Measurements from ENCODE around the gene MSH3.
"Not testable (repeated sequence)": the region's sequence is repeated elsewhere in the genome, so short reads cannot be mapped to it uniquely, and the experiment has no call there.

The MSH3 gene

DNA sequence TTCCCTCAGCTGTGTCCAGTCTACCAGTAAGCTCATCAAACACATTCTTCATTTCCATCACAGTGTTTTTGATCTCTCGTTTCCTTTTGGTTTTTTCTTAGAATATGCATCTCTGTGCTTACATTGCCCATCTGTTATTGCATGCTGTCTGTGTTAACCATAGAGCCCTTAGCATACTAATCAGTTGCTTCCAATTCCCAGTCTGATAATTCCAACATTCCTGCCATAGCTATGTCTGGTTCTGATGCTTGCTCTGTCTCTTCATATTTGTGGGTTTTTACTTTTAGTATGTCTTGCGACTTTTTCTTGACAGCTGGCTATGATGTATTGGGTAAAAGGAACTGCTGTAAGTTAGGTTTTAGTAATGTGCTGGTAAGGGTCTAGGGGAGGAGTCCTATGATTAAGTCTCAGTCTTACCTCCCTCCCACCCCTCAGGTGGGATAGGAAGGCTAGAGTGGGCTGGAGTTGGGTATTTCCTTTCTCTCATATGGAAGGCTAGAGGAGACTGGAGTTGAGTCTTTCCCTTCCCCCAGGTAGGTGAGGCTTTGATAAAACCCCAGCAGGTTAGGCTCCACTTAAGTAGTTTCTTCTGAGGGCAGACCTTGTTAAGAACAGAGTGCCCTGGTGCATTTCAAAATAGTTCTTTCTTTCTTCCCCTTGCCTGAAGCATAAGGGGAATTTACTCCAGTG, 206.6 kb downstream of the MSH3 start:
- DNase-seq, result no peak

DNA sequence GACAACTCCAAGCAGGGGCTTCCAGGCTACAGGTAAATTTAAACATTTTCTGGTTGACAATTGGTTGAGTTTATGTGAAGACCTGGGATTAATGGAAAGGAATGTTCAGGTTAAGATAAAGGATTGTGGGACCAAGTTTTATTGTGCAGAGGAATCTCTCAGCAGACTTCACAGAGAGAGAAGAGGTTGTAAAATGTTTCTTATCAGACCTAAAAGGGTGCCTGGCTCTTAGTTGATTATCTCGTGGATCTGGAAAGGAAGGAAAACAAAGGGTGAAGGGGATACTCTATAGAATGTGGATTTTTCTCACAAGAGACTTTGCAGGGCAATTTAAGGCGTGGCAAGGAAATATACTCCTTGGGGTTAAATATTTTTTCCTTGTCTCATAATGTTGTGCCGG, 209.3 kb downstream of the MSH3 start:
- no peak for DNase-seq

DNA sequence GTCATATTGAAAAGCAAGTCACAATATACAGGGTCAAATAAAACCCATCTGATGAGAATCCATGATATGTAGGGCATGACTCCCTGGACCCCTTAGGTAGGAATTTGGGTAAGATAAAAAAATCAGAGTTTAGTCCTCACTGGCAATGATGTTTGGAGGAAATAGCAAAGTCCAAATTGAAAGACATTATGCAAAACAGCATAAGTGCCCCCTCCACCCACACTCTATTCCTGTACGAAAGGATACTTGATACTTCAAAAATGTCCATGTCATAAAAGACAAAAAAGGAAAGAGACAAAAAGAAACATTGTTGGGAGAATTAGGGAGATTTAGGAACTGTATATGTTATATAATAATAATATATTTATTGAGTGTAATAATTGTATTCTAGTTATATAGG, 209.7 kb downstream of the MSH3 start:
- DNase-seq, result no peak

DNA sequence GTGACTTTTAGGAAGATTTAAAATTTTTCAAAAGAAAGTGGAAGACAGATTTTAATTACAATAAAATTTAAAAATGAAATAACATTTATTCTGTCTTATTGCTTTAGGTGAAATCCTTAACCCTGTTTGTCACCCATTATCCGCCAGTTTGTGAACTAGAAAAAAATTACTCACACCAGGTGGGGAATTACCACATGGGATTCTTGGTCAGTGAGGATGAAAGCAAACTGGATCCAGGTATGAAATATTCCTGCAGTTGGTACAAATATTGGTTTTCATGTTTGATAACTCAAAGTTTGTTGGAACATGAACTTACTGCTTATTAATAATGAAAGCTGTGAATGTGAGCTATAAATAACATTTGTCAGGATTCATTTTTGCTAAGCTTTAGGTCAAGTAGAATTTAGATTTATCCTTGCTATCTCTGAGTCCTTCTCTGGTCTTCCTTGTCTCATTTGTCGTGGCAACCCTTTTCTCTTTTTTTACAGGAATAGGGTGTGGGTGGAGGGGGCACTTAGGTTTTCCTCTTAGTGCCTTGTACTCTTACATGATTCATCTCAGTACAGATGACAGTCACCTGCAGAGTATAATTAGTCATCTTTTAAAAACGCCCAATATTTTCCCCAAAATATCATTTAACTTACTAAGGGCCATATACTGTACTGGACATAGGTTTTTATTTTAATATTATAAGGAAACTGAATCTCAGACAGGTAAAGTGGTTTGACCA, 210.4 kb downstream of the MSH3 start:
- no peak for DNase-seq

DNA sequence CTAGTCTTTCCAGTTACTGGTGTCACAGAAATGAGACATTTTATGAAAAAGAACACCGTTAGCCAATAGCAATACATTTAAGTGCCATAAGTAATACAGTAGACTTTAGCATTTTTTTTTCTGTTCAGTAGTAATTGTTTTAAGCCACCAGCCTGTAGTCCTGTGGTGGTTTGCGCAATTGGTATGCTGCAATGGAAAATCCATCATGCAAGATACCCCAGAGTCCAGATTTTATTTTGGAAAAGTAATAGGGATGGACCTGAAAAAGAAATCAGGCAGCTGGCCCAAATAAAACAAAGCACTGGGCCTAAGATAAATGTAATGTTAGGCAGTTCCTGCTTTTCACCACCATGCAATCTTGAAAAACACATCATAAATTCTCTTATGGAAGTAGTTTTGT, 211.1 kb downstream of the MSH3 start:
- DNase-seq, result no peak

DNA sequence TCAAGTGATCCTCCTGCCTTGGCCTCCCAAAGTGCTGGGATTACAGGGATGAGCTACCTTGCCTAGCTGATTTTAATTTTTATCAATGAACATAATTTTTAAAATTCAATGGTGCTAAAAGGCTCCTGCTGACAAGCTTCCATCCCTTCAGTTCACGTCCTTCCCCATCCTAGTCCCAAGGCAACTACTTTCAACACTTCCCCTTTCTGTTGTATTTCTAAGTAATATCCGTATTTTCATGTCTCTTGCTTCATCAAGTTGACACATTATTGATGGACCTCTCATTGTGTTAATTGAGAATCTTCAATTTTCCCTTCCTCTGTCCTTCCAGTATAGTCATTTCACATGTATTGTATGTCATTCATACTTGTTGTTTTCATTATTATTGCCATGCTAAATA, 211.9 kb downstream of the MSH3 start:
- DNase-seq, result no peak

DNA sequence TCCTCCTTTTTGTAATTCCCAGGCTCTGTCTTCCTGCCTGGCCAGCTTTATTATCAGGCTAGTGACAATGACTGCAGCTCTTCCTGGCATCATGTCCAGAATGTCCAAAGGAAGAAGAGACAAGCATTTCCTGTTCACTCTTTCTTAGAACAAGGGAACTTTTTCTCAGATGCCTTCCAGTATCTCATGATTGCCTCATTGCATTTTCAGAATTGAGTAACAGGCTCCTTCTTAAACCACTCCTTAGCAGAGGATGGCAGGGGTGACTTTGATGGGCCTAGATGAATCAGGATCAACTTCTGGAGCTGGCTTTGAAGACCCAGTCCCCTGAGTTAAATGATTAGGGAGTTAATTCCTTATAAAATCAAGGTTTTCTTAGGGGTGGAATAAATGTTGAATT, 212.8 kb downstream of the MSH3 start:
- DNase-seq, result no peak

DNA sequence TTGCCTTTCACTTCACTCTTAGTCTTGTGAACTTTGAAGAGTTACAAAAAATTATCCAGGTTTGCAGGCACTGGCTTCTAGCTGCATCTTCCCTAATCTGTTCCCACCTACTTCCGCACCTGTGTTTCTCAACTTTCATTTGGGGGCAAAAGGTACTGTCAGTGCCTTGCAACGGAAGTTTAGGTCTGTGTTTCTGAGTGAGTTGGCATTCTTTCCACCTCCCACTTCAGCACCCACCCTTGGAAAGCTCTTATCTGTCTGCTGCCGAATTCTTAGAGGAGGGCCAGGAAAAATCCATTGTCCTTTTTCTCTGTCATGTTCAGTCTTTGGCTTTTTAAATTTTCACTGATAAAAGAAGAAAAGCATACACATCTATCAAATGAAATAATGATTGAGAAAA, 216.0 kb downstream of the MSH3 start:
- DNase-seq, result no peak

DNA sequence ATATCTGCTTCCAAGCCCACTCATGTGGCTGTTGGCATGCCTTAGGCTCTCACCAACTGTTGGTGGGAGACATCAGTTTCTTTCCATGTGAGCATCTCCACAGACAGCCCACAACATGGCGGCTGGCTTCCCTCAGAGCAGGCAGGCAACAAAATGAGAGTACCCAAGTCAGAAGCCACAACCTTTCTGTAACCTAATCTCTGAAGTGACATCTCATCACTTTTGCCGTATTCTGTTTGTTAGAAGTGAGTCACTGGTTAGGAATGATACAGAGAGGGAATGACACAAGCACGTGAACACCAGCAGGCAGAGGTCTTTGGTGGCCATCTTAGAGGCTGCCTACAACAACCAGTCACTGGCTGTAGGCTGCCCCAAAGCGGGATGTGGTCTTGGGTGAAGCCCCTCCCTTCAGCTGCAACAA, 217.1 kb downstream of the MSH3 start:
- no peak for DNase-seq

DNA sequence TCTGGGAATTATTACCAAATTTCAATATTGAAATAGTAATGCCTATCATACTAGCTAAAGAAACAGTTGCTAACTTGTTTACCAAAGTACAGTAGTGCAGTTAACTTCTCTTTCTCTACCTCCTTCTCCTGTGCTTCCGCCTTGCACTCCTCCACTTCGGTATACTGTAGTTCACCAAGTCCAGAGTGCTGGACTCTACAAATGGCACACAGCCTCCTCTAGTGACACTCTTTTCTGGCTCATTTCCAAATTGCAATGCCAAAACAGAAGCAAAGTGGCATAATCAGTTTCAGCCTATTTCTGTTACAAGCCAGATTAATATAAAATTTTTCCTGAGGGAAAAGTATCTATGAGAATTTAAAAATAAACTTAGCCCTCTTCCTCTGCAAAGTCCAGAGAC, 219.7 kb downstream of the MSH3 start:
- no peak for DNase-seq

DNA sequence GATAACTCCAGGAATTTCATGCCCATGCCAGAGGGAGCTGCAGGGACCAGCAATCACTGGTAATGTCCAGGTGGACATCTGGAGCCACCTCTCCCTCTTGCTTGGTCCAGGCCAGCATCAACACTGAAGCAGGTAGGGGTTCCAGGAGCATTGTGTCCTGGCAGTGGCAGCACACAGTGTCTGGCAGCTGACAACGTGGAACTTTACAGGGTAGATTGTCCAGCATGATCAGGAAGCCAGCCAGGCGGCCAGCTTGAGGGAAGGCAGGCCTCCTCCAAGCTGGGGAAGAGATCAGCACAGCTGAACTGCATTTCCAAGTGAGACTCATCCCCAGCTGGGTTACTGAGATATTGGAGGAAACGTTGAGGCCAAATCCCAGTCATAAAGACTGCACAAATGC, 223.1 kb downstream of the MSH3 start:
- no peak for DNase-seq

DNA sequence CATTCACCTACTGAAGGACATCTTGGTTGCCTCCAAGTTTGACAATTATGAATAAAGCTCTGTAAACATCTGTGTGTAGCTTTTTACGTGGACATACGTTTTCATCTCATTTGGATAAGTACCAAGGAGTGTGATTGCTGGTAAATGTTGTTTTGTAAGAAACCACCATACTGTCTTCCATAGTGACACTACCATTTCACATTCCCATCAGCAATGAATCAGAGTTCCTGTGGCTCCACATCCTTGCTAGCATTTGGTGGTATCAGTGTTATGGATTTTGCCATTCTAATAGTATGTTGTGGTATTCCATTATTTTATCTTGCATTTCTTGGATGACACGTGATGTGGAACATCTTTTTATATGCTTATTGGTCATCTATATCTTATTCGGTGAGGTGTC, 227.3 kb downstream of the MSH3 start:
- no peak for DNase-seq

DNA sequence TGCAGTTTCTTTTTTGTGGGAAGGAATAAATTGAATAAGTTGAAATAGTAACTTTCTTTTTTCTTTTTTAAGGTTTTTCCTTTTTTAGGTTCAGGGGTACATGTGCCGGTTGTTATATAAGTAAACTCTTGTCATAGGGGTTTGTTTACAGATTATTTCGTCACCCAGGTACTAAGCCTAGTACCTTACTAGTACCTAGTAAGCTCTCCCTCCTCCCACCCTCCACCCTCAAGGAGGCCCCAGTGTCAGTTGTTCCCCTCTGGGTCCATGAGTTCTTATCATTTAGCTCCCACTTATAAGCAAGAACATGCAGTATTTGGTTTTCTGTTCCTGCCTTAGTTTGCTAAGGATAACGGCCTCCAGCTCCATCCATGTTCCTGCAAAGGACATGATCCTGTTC, 228.9 kb downstream of the MSH3 start:
- not testable (repeated sequence) for DNase-seq

DNA sequence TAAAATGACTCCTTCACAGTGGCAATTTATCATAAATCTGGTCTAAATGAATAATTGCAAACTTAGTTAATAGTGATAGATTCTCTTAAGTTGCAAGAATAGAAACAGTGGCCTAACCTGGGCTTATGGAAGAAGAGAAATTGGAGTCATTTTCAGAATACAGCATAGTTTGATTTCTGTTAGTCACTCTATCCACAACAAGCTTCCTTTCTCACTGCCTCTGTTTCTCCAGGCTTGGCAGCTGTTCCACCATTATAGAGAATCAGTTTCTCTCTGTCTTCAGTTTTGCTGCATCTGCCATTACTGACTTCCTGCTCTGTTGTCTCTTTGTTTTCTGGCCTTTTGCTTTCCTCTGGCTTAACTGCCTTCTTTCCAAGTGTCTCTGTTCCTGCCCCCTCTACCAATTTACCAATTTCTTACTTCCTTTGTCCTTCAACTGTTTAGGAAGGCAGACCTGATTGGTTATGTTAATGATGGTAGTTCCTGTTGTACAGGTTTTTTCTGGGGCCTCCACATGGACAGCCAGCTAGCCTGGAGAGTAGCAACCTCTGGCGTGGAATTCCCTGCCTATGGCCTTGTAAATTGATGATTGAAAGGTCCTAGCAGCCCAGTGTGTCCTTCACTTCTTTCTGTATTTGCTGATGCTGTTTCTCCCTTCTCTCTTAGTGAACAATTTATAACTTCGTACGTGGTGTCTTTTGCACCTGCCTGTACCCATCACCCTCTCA, 229.8 kb downstream of the MSH3 start:
- no peak for DNase-seq

DNA sequence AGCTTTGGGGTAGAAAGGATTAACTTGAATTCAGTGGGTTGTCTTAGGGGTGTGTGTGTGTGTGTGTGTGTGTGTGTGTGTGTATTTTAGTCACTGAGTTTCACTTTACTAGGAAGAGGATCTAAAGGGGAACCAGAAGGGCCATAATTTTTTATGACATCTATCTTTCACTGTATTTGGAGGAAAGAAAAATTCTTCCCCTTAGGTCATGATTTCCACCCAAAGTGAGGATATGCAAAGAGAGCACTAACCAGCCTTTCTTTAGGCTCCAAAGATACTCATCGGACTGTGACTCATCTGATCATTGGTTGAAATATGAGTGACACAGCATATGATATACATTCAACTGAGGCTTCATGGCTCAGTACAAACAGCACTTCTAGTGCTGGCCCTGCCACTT, 230.5 kb downstream of the MSH3 start:
- DNase-seq, result no peak

DNA sequence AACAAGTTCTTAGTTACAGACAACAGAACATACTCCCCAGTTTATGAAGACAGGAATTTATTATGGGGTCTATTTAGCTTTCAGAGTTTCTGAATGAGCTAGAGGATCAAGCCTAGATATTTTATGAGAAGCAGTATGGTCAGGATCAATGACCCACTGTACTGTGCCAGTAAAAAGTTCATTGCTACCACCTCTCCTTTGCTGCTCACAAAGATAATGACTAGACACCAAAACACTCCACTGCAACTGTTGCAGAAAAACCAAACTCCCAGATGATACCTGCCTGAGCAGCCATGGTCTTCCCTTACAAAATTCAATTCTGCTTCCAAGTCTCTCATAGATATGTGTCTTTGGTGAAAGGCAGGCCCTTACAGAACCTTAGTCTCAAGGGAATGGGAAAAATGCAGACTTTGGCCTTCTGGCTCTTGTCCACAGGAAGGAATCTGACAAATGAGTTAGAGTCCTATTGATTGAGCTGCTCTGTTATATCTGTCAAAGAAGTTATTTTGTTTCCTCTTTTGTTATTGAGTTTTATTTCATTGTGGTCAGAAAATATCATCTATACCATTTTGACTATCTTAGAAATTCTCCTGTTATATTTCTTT, 231.0 kb downstream of the MSH3 start:
- no peak for DNase-seq

DNA sequence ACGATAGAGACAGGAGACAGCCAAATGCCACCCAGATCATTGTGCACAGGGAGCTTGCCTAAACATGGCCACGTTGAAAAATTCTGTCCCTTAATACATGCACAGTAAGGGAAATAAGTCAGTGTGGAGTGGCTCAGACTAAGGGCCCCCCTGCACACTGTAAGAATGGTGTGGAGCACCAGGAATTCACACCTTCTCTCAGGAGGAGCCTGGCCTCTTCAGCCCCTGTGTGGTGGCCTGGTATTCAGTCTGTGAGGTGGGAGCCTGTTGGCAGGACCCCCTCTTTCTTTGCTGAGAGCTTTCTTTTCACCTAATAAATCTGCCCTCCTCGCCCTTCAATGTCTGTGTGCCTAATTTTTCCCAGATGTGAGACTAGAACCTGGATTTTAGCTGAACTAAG, 239.6 kb downstream of the MSH3 start:
- DNase-seq, result no peak

DNA sequence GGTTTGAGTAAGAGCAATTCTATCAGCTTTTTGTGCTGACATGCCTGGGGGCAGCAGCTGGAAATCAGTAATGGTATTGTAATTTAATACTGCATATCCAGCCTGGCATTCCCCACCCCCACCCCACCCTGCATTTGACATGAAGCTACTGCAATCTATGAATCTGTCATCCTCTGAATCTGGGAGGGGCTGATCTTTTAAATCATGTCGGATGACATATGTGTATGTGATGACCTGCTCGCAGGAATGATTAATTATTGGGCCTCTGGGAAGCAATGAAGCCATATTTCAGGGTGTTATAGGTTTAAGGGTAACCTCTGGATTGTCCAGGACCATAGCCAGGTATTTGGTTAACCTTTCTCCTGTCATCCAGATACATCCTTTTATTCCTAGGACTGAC, 241.1 kb downstream of the MSH3 start:
- no peak for DNase-seq

DNA sequence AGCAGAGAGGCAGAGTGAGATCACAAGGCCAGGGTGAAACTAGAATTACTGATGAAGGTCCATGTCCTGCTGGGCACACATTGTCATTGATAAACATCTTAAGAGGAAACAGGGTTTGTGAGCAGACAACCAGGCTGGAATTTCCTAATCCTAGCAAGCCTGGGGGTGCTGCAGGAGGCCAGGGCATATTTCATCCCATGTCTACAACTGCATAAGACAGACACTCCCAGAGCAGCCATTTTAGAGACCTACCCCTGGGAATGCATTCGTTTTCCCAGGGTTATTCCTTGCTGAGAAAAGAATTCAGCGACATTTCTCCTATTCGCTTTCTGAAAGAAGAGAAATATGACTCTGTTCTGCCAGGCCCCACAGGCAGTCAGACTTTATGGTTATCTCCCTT, 248.2 kb downstream of the MSH3 start:
- not testable (repeated sequence) for DNase-seq

DNA sequence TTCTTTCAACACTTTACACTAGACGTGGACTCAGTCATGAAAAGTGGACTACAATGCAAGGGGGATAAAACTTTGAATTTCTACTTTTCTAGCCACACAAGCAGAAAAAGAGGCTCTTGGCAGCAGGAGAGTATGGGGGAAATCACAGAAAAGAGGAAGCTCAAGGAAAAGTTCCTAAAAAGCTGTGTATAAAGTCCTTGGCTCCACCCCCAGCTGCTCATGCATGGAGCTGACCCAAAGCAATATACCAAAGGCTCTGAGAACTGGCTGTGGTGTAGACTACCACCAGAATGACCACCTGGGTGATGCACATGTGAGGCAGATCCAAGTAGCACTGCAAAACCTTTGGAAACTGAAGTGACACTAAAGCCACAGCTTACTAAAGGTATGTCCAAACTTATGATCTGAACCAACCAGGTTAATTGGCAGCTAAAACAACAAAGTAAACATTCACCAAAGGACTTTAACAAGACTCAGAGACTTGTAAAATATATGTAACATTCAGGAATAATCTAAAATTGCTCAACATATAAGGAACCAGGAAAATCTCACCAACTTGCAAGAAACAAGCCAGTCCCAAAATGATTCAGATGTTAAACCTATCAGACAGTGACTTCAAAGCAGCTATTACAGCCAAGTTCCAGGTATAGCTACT, 250.2 kb downstream of the MSH3 start:
- DNase-seq, result no peak

DNA sequence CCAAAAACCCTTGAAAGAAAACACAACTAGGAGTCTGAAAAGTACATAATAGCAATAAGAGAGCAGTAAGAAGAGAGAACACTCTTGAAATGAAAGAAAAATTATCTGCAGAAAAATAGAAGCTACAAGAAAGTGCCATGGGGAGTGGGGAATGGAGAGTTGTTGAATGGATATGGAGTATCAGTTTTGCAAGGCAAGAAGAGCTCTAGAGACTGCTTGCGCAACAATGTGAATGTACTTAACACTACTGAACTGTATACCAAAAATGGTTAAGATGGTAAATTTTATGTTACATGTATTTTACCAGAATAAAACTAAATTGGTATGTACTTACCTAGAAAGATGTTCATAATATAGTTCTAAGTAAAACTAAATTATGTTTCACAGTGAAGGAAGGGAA, 251.0 kb downstream of the MSH3 start:
- DNase-seq, result no peak

DNA sequence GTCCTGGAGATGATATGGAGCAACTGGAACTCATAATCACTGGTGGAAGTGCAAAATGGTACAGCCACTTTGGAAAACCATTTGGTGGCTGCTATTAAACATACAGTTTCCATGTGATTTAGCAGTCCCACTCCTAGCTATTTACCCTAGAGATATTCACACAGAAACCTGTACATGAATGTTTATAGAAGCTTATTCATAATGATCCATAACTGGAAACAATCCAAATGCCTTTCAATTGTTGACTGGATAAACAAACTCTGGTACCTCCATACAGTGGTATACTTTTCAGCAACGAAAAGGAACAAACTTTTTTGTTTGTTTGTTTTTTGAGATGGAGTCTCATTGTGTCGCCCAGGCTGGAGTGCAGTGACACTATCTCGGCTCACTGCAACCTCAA, 258.0 kb downstream of the MSH3 start:
- no peak for DNase-seq

DNA sequence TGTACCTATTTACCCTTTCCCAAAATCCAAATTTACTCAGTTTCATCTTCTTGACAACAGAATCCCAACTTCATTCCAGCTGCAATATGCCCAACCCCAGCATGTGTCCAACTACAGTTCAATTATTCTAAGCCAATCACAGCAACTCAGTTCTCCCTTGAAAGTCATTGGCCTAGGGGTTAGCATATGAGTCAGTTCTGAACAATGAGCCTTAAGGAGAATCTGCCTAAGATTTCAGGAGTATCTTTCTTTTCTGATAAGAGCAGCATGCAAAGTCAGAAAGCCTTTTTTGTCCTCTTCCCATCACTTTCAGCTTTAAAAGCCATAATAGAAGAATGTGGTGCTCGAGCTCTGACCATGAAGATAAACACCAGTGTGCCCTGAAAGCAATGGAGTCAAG, 261.3 kb downstream of the MSH3 start:
- no peak for DNase-seq

Data from right kidney (tissue), 1 donor.